HG03175 (cell line): ENCODE data around the gene MARCHF3.
"Not testable (repeated sequence)": the region's sequence is repeated elsewhere in the genome, so short reads cannot be mapped to it uniquely, and the experiment has no call there.

Source experiments
- ATAC-seq: cut with Tn5 transposase; IDR thresholded peaks from one replicate; pipeline ENCODE4 v1.9.1; 2021; ENCODE audit warnings: mild to moderate bottlenecking, moderate library complexity; ENCODE audit not compliant: unreplicated experiment

Gene MARCHF3

DNA sequence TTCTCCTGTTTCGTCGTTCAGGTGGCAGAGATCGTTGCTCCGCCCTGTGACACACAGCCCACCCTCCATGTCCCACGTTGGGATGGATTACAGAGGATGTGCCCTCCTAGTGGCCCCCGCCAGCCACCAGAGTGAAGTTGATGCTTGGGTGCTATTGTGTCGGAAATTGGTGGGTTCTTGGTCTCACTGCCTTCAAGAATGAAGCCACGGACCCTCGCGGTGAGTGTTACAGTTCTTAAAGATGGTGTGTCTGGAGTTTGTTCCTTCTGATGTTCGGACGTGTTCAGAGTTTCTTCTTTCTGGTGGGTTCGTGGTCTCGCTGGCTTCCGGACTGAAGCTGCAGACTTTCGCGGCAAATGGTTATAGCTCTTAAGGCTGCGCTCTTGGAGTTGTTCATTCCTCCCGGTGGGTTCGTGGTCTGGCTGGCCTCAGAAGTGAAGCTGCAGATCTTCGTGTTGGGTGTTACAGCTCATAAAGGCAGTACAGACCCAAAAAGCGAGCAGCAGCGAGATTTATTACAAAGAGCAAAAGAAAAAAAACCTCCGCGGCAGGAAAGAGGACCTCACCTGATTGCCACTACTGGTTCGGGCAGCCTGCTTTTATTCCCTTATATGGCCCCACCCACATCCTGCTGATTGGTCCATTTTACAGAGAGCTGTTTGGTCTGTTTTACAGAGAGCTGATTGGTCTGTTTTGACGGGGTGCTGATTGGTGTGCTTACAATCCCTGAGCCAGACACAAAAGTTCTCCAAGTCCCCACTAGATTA lies 176.6 kb downstream of the MARCHF3 start:
- ATAC-seq = not testable (repeated sequence)

DNA sequence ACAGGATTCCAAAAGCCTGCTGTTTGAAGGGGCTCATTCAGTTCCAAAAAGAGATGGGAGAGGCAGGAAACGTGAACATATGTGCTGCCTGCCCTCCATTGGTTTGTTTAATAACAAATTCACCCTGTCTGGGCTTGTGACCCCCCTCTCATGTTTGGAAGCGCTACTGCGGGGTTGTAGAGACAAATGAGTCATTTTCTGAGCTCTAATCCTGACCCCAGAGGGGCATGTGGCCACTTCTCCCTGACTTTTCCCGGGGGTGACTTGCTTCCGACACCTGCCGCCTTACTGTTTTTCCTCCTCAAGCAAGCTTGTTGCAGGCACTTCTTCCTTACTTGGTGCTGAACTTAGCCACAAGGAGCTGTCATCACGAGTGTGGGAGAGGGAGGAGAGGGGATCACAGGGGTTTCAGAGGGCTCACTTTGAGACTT lies 177.5 kb downstream of the MARCHF3 start:
- ATAC-seq = no peak

DNA sequence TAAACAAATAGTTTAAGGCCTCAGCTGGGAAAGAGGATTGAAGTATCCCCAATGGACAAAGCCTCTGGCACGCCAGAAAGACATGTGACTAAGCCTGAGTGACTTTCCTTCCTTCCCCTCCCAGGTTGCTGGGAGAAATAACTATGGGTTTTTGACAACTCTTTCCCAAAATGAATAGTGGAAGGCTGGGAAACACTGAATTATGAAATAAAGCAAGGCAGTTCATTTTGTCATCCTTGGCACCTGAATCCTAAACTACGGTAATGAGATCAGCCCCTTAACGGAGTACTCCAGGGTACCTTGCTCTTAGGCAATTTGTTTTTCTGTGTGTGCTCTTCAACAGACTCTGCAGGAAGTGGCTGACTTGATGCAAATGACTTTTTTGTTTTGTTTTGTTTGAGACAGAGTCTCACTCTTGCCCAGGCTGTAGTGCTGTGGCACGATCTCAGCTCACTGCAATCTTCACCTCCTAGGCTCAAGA lies 178.2 kb downstream of the MARCHF3 start:
- ATAC-seq = peak; percentile 85

DNA sequence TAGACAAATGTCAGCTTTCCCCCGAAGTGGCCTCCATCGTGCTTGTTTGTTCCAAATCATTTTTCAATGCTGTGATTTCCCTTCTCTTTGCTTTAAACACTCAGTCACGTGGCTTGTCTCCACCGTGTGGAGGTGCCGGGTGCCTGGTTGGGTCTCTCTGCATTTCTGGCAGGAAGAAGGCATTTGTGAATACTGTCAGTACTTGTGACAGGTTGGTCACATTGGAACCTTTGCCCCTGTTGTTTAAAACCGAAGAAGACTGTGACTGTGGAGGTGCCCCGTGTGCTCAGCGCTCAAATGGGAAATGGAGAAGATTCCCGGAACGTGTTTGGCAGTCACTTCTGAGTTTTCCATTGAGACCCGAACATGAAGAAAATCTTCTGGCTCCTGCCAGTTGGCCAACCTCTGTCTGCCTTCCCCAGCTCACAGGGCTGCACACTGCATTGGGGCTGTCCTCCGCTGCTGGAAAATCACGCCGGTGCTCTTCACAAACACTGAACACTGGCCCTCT lies 178.8 kb downstream of the MARCHF3 start:
- ATAC-seq = no peak

DNA sequence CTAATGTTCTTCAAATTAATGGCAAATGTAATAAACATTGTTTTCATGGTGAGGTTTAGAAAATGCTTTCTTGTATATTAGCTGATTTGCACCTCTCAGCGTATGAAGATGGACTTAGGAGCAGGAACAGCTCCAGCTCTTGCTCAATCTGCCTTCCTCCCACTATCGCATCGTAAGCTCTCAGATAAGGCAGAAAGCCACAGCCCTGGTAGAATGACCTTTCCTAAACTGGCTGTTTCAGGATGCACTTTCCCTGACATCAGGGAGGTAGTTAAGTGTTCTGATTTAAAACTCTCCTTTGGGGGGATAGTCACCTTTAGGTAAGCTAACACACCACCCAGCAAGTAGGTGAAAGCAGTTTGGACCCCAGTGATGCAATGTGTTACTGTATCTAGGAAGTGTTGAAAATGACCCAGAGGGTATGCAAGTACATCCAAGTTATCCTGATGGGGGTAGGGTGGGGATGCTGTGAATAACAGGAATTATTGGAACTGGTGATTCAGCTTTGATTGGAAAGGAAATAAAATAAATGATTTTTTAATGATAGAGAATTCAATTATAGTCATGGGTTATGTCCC lies 181.2 kb downstream of the MARCHF3 start:
- no peak for ATAC-seq

DNA sequence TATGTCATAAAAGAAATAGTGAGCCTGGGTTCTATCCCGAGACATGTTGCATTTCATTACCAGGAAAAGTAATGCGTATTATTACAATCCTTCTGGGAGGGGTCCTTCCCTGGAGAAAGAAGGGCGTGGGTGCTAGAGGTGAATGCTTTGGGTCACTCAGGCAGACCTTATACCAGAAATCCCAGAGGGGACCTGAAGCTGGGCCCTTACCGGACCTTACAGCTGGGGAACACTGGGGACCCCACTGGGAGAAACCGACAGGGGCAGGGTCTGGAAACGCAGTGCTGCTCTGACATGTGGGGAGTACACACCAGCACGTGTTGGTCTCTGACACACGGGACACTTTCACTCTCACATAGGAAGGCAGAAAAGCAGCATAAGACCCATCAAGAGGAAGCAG lies 182.1 kb downstream of the MARCHF3 start:
- ATAC-seq = no peak

DNA sequence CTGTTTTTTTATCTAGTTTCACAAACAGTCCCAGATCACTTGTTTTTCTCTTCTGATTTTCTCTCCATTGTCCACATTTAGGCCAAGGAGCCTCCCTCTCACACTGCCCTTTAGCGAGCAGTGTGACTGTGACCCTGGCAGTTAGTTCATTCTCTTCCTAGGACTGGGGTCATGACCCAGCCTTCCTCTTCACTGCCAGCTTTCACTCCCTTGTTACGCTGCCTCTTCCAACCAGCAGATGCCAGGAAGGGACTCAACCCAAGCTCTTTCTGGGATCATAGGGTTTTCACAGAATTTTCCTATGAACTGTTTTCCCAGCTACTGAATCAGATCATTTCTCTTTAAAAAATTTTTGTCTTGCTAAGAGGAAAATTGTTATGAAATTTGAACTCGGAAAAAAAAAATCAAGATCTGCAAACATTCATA lies 182.5 kb downstream of the MARCHF3 start:
- no peak for ATAC-seq

DNA sequence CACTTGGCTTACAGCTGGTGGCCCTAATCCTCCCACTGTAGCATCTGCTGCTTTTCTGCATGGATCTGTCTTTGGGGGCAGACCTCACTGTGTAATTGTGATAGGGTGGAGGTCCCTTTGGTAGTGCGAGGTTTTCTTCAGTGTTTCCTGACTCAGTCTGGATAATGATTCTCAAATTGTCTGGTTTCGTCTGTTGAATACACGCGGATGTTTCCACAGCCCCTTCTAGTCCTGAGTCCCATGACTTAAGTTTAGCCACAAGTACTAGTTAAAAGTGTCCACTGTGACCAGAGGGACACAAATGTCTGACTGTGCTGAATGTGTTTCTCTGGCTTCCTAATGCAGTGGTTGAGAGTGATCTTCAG lies 182.9 kb downstream of the MARCHF3 start:
- ATAC-seq = no peak

DNA sequence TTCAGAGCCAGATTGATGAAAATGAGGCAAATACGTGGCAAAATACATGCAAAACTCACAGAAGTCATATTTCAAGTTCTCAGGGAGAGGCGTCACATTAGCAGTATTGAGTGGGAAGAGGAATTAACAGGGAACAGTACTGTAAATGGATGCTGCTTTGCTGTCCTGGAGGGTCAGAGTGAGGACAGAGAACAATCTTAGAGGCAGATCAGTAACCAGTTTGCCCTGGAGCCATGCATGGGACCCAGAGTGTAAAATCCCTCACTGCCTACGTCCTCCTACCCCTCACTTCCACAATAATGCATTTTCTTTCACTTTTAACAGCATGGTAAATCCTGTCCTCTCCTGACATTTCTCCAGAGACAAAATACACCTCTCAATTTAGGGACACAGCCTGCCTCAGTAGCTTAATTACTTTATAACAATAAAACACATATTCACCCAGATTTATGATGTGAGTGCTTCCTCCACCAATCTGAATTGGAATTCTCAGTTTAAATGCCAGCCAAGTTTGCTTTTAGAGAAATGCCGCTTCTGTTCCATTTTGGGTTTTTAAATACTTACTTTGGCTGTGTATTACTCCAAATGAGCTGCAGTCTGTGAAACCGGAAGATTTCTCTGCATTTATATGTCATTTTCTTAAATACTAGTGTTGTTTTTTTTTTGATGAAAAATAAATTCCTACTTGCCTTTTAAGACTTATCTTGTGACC lies 183.5 kb downstream of the MARCHF3 start:
- ATAC-seq = no peak

DNA sequence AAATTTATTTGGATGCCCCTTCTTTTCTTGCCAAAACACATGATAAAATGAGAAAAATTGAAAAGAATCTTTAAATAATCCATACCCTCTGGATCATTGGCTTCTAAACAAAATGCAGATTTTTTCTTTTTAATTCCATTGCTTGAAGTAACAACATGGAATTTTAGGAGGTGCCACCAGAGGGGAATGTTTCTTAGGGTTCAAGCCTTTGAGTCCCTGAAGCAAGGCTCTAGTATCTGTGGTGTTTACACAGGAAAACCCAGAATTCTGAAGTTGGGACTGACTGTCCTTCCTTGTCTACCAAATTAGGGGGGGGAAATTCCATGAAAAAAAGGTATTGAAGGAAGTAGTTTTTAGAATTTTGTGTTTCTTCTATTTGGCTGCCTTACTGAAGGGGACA lies 184.0 kb downstream of the MARCHF3 start:
- ATAC-seq = no peak

DNA sequence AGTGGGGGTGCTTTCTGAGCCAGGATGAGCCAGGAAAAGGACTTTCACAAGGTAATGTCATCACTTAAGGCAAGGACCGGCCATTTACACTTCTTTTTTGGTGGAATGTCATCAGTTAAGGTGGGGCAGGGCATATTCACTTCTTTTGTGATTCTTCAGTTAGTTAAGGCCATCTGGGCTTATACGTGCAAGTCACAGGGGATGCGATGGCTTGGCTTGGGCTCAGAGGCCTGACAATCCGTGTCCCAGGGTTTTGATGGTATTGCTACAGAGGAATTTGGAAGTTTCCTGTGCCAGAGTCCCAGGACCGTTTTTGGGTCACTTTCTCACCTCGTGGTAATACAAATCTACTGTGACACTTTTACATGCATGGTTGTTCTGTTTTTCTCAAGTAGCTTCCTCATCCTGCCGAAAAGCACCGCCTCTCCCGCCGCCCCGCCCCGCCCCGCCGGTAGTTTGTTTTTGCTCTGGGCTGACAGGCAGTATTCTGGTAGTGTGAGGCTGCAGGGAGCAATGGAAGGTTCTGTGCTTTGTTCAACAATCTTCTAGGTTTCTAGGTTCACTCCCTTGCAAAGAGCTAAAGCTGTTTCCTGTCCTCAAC lies 184.8 kb downstream of the MARCHF3 start:
- peak; percentile 89 for ATAC-seq

DNA sequence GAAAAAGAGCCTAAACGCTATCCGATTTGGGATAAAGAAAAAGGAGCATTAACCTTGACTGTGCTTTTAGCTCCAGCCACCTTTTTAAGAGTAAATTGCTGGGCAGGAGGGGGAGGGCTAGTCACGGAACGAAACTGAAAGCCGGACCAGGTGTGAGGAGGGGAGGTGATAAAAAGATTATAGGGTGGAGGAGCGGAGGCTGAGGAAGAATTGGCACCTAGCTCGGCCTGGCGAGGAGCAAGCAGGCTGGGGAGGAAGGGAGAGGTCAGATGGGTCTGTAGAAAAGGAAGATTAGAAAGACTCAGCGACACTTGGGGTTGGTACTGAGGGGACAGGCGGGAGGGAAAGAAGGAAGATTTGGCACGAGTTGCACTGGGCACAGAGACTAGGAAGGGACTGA lies 187.0 kb downstream of the MARCHF3 start:
- not testable (repeated sequence) for ATAC-seq

DNA sequence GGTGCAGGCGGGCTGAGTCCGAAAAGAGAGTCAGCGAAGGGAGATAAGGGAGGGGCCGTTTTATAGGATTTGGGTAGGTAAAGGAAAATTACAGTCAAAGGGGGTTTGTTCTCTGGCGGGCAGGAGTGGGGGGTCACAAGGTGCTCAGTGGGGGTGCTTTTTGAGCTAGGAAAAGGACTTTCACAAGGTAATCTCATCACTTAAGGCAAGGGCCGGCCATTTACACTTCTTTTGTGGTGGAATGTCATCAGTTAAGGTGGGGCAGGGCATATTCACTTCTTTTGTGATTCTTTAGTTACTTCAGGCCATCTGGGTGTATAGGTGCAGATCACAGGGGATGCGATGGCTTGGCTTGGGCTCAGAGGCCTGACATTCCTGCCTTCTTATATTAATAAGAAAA lies 191.0 kb downstream of the MARCHF3 start:
- ATAC-seq = not testable (repeated sequence)

DNA sequence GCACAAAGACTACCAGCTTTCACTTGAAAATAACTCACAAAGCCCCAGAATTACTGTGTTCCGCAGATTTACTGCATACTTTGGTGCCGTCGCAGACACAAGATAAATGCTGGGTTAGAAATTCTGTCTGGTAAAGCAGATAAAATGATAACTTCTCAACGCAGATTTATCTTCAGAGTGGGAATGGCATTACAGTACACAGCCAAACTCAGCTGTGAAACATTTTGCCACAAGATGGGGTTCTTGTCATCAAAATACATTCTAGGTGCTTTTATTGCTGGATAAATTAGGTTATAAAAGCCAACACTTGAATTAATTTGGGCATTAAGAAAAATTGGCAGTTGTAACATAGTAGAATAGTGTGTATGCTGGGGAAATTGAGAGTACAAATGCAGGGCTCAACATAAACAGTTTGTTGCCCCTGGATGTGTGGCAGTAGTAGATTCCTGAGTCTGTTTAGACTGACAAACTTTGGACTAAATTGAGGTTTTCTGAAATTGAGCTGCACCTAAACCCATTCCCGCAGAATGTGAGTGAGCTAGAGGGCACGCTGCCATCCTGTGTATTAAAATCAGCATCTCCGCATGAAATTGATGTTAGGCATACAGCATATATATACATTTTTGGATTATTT lies 192.3 kb downstream of the MARCHF3 start:
- ATAC-seq = no peak

DNA sequence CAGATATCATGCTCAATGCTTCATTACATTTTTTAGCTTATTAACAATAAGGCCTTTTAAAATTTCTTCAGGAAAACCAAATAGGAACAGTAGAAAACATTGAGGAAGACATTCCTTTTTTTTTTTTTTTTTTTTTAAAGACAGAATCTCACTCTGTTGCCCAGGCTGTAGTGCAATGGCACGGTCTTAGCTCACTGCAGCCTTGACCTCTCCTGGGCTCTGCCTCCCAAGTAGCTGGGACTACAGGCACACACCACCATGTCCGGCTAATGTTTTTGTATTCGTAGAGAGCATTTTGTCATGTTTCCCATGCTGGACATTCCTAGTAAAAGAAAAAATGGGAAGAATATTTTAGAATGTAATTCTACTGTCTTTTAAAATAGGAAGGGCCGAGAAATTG lies 193.1 kb downstream of the MARCHF3 start:
- no peak for ATAC-seq

DNA sequence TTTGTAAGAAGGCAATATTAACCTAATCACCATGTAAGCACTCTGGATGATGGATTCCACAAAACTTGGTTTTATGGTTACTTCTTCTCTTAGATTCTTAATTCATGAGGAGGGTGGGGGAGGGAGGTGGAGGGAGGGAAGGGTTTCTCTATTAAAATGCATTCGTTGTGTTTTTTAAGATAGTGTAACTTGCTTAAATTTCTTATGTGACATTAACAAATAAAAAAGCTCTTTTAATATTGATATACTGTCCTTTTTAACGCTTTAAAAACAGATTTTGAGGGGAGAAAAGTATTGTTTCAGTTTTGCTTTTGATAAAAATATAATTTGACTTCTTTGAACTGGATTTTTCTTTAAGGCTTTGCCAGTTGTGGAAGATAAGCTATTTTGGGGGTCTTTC lies 193.6 kb downstream of the MARCHF3 start:
- ATAC-seq = no peak

DNA sequence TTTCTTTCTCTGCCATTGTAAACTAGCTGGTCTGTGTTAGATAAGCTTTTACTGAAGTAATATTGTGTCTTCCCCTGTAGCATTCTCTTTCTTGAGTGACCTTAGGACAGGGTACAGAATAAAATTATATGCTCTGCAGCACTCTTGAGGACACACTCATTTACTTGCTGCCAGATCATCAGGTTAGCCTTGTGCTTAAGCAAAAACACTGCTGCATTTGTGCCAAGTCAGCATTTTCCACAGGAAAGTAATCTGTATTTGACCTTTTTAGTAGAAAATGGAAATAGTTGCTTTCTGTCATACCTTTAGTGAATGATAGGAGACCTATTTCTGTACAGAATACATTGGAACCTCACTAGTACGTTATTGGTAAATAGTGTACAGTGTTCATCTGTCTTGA lies 199.2 kb downstream of the MARCHF3 start:
- ATAC-seq = no peak

DNA sequence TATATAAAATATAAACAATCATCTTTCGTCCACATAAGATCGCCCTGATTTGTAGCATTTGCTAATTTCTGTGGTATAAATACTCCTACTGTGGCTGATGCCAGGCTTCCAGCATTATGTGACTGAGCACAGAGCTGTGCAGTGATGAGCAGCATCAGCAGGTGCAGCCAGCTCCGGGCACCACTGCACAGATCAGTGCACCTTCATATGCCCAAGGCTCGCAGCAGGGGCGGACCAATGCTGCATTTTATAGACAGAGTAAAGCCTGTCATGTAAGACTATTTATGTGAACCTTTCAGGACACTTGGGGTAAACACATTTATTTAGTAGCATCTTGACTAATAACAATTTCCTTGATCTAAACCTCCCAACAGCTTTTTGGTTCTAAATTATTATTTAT lies 200.3 kb downstream of the MARCHF3 start:
- ATAC-seq = no peak

DNA sequence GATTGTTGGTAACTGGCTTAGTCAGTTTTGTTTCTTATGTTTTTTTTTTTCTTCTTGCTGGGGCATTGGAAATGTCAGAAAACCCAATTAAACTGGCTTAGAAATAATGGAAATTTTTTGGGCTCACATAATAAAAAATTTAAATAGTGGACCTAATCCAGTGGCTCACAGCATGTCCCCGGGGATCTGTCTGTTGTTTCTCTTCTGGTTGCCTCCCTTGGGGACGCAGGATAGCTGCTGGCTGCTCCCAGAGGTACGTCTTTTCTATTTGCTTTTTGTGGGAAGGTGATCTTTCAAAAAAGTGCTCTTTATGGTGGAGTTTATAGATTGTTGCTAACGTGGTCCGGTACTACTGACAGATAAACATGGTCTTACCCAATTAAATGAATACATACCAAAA lies 201.3 kb downstream of the MARCHF3 start:
- no peak for ATAC-seq

DNA sequence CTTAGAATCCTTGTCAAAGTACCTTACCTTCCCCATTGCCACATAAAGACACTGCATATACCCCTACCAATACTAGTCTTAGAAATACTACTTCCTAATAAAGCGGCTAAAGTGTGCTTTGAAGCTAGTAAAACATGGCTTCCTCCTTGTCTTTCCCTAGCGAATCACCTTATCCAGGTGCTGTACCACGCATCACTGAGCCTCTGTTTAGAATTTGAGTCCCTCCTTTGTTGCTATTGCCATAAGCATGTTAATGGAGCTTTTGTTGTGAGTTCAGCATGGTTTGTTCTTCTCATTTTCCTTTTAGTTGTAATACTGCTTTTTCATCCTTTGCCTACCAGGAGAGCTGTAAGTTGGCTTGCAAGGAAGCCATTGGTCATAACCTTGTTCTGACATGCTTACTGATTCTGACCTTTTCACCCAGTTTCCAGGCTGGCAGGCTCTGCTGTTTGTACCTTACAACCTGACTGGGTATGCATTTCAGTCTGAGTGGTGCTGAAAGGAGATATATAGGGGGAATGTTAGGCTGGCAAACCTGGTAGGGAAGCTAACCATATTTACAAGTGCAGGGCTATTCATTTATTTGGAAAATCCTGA lies 203.6 kb downstream of the MARCHF3 start:
- ATAC-seq = no peak

DNA sequence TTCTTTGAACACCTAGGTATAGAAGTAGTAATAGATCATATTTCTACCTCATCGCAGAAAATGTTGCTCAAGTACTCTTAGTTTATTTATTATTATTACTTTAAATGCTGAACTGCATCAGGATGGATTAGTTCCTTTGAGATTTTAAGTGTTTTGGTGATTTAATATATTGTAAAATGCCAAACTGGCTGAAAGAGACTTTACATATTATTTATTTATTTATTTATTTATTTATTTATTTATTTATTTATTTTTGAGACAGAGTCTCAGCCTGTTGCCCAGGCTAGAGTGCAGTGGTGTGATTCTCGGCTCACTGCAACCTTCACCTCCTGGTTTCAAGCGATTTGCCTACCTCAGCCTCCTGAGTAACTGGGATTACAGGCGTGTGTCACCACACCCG lies 211.1 kb downstream of the MARCHF3 start:
- no peak for ATAC-seq
